VCaP (cell line): ENCODE measurements around the gene LAMA3.
A peak's percentile ranks its signal among the peaks of the same experiment; 100 is the strongest.

Source experiments
- H3K27ac ChIP-seq: fragments of 450-650 bp; 2 replicates; pipeline ENCODE4 v1.5.1; 2017
- CTCF ChIP-seq: fragments of 450-650 bp; conservative IDR thresholded peaks from 2 replicates; pipeline ENCODE4 v1.5.1; 2017; ENCODE audit warnings: mild to moderate bottlenecking, moderate library complexity

Gene LAMA3

GRCh38 chr18:23992089-23992940 lies 303.1 kb downstream of the LAMA3 start:
- H3K27ac ChIP-seq: peak overlapping the region; percentile 69
- TF ChIP-seq CTCF: no peak

- no peak for TF ChIP-seq CTCF
- peak overlapping the region; percentile 69 for H3K27ac ChIP-seq
Observed at GRCh38 chr18:23992941-23993280, 303.7 kb downstream of the LAMA3 start.

- peak overlapping the region; percentile 69 for H3K27ac ChIP-seq
- TF ChIP-seq CTCF: no peak
Observed at GRCh38 chr18:23994361-23994902, 305.2 kb downstream of the LAMA3 start.

- peak overlapping the region; percentile 69 for H3K27ac ChIP-seq
- no peak for TF ChIP-seq CTCF
Observed at GRCh38 chr18:23995180-23995579, 305.9 kb downstream of the LAMA3 start.

- TF ChIP-seq CTCF: no peak
- H3K27ac ChIP-seq: peak overlapping the region; percentile 43
Observed at GRCh38 chr18:23998018-23998417, 308.8 kb downstream of the LAMA3 start.

- peak overlapping the region; percentile 48 for H3K27ac ChIP-seq
- TF ChIP-seq CTCF: no peak
Observed at GRCh38 chr18:23998820-23999219, 309.6 kb downstream of the LAMA3 start.

- no peak for TF ChIP-seq CTCF
- no peak overlapping the region for H3K27ac ChIP-seq
Observed at GRCh38 chr18:24000613-24001490, 311.6 kb downstream of the LAMA3 start.
